DND-41 (cell line): ENCODE measurements around the gene SPOCK2.

Source experiments
- CTCF ChIP-seq: IDR thresholded peaks from 2 replicates; pipeline ENCODE4 v1.5.1; 2012; ENCODE audit warnings: borderline replicate concordance, low read length, moderate library complexity, mild to moderate bottlenecking; ENCODE audit not compliant: poor library complexity, severe bottlenecking; ENCODE audit errors: extremely low read depth
- EZH2 ChIP-seq: IDR thresholded peaks from 3 replicates; pipeline ENCODE4 v1.6.1; 2012; ENCODE audit warnings: borderline replicate concordance, low read depth, mild to moderate bottlenecking, moderate library complexity, low read length, inconsistent platforms; ENCODE audit not compliant: severe bottlenecking

GRCh38 chr10:72123616-72124015 lies 35.3 kb upstream of the SPOCK2 start:
- no peak for TF ChIP-seq CTCF
- no peak for TF ChIP-seq EZH2
